Endodermal cell (in vitro differentiated cells): ENCODE measurements around the gene LRRK1. TPM values are rescaled to one million over a fixed set of nuclear protein-coding genes. Genes with fewer than 3 reads are reported as not detected.
A peak's percentile ranks its signal among the peaks of the same experiment; 100 is the strongest.

Experiments used
- DNase-seq: peaks from one replicate; pipeline ENCODE4 v3.0.0-alpha.2; 2017
- H3K27ac ChIP-seq: 2 replicates; pipeline ENCODE4 v1.5.1; 2013; ENCODE audit warnings: mild to moderate bottlenecking, low read depth, low read length, moderate library complexity
- H3K27me3 ChIP-seq: 2 replicates; pipeline ENCODE4 v1.6.1; 2013; ENCODE audit warnings: mild to moderate bottlenecking, low read length, moderate library complexity; ENCODE audit not compliant: insufficient read depth, control insufficient read depth, poor library complexity, severe bottlenecking
- H3K36me3 ChIP-seq: 2 replicates; pipeline ENCODE4 v1.7.0; 2013; ENCODE audit warnings: mild to moderate bottlenecking, low read length, moderate library complexity; ENCODE audit not compliant: control insufficient read depth, insufficient read depth
- H3K4me1 ChIP-seq: one replicate; pipeline ENCODE4 v1.7.0; 2013; ENCODE audit warnings: low read length; ENCODE audit not compliant: control insufficient read depth, insufficient read depth
- H3K4me3 ChIP-seq: 2 replicates; pipeline ENCODE4 v1.5.1; 2013; ENCODE audit warnings: mild to moderate bottlenecking, low read length, moderate library complexity
- H3K9ac ChIP-seq: 2 replicates; pipeline ENCODE4 v1.6.1; 2013; ENCODE audit warnings: mild to moderate bottlenecking, low read length, moderate library complexity; ENCODE audit not compliant: poor library complexity, severe bottlenecking; ENCODE audit errors: extremely low read depth
- H3K9me3 ChIP-seq: 2 replicates; pipeline ENCODE4 v1.6.1; 2013; ENCODE audit warnings: mild to moderate bottlenecking, low read length, moderate library complexity; ENCODE audit not compliant: control insufficient read depth
- H3K27ac Mint-ChIP-seq: 2 replicates; pipeline ENCODE4 v1.8.0; 2020; ENCODE audit warnings: mixed read lengths
- H3K27me3 Mint-ChIP-seq: 2 replicates; pipeline ENCODE4 v1.8.0; 2021; ENCODE audit warnings: mild to moderate bottlenecking, mixed read lengths; ENCODE audit not compliant: insufficient read depth
- H3K36me3 Mint-ChIP-seq: 2 replicates; pipeline ENCODE4 v1.8.0; 2020; ENCODE audit warnings: low read depth, mixed read lengths
- H3K4me1 Mint-ChIP-seq: 2 replicates; pipeline ENCODE4 v1.8.0; 2020; ENCODE audit warnings: mixed read lengths
- H3K4me3 Mint-ChIP-seq: 2 replicates; pipeline ENCODE4 v1.8.0; 2020; ENCODE audit warnings: mild to moderate bottlenecking, moderate library complexity, mixed read lengths
- H3K9me3 Mint-ChIP-seq: 2 replicates; pipeline ENCODE4 v1.8.0; 2020; ENCODE audit warnings: mild to moderate bottlenecking, mixed read lengths
- CTCF ChIP-seq: fragments of 200-600 bp; sonication (generic); conservative IDR thresholded peaks from 2 replicates; pipeline ENCODE4 v1.5.0; 2021; ENCODE audit warnings: antibody characterized with exemption, mild to moderate bottlenecking
- WGBS, 2 experiments: methylation state at CpG; one replicate each; pipeline versions ENCODE4 v1.1.5 to v1.1.7; 2013; ENCODE audit warnings: missing lambda C conversion rate in 2 of 2, mixed read lengths in 1 of 2; ENCODE audit not compliant: insufficient coverage in 1 of 2, insufficient read length in 1 of 2; 5-methylcytosine and 5-hydroxymethylcytosine counted together
- total RNA-seq, 2 donors: library from RNA; stranded (reverse); fragmentation: NEBNext Ultra II Directional in 1 of 2; extraction: Animal tissue kit (Norgen Biotek cat#: 25700) in 1 of 2; gene quantifications; 2 replicates in 1 of 2; 3 replicates in 1 of 2; pipeline ENCODE4 v1.2.1, GENCODE V29; 2021

Gene LRRK1
- total RNA-seq, 2 donors from 2014 or later: 2.7 to 5.1 TPM

GRCh38 chr15:100881573-100882336, 37.4 kb upstream of the LRRK1 start:
- no peaks in the 10 kb centered on the region for H3K9me3 Mint-ChIP-seq
- H3K4me1 Mint-ChIP-seq: peaks cover 14% of the 10 kb centered on the region
- peaks cover 3% of the 10 kb centered on the region for H3K4me1 ChIP-seq
- no peak overlapping the region for H3K27ac ChIP-seq
- H3K9ac ChIP-seq: no peak overlapping the region
- no peak overlapping the region for H3K27ac Mint-ChIP-seq
- H3K4me3 Mint-ChIP-seq: no peak overlapping the region
- WGBS, 2 experiments: 93 to 95% methylated on average over 9 to 14 of the region's 14 CpGs
- H3K27me3 Mint-ChIP-seq: peaks cover 50% of the 10 kb centered on the region
- peaks cover 50% of the 10 kb centered on the region for H3K27me3 ChIP-seq
- no peak for TF ChIP-seq CTCF
- no peaks in the 10 kb centered on the region for H3K36me3 Mint-ChIP-seq
- DNase-seq: no peak
- peaks cover 3% of the 10 kb centered on the region for H3K36me3 ChIP-seq
- no peaks in the 10 kb centered on the region for H3K9me3 ChIP-seq
- H3K4me3 ChIP-seq: peak overlapping the region; percentile 81

GRCh38 chr15:100885116-100885515, 34.0 kb upstream of the LRRK1 start:
- H3K4me3 Mint-ChIP-seq: no peak overlapping the region
- H3K9me3 ChIP-seq: no peaks in the 10 kb centered on the region
- no peak for TF ChIP-seq CTCF
- H3K27me3 ChIP-seq: peaks cover 35% of the 10 kb centered on the region
- no peak overlapping the region for H3K27ac Mint-ChIP-seq
- no peak overlapping the region for H3K27ac ChIP-seq
- no peaks in the 10 kb centered on the region for H3K36me3 Mint-ChIP-seq
- no peaks in the 10 kb centered on the region for H3K9me3 Mint-ChIP-seq
- WGBS, 2 experiments: 94 to 98% methylated on average over 4 to 8 of the region's 8 CpGs
- H3K4me1 Mint-ChIP-seq: peaks cover 7% of the 10 kb centered on the region
- H3K4me1 ChIP-seq: no peaks in the 10 kb centered on the region
- H3K4me3 ChIP-seq: no peak overlapping the region
- peaks cover 9% of the 10 kb centered on the region for H3K36me3 ChIP-seq
- H3K9ac ChIP-seq: no peak overlapping the region
- peaks cover 32% of the 10 kb centered on the region for H3K27me3 Mint-ChIP-seq
- no peak for DNase-seq

GRCh38 chr15:100885811-100886210, 33.3 kb upstream of the LRRK1 start:
- 78 to 90% methylated on average over 6 to 7 of the region's 7 CpGs for WGBS, 2 experiments
- no peak for DNase-seq
- H3K36me3 Mint-ChIP-seq: no peaks in the 10 kb centered on the region
- Histone ChIP-seq H3K4me1 (no peaks in the 10 kb centered on the region), H3K27ac (no peak overlapping the region), H3K9ac (no peak overlapping the region), H3K4me3 (no peak overlapping the region), H3K36me3 (peaks cover 13% of the 10 kb centered on the region), H3K27me3 (peaks cover 28% of the 10 kb centered on the region), H3K9me3 (no peaks in the 10 kb centered on the region)
- H3K9me3 Mint-ChIP-seq: no peaks in the 10 kb centered on the region
- H3K27ac Mint-ChIP-seq: no peak overlapping the region
- H3K4me3 Mint-ChIP-seq: no peak overlapping the region
- TF ChIP-seq CTCF: no peak
- peaks cover 5% of the 10 kb centered on the region for H3K4me1 Mint-ChIP-seq
- peaks cover 25% of the 10 kb centered on the region for H3K27me3 Mint-ChIP-seq
